Measurements from ENCODE around the gene NACA. TPM values are rescaled to one million over a fixed set of nuclear protein-coding genes. Genes with fewer than 3 reads are reported as not detected.

Gene NACA
- total RNA-seq, 1 experiment from 2014 or later: 835 TPM

GRCh38 chr12:56678852-56679251, 46.2 kb downstream of the NACA start:
- intact Hi-C loops (cut with micrococcal nuclease; ENCODE audit: unreplicated experiment): loop anchor here (2.0 kb wide), 1 partner anchor 14 kb away; no protein-coding TSS in a partner anchor
- Mint-ChIP-seq H3K36me3 (ENCODE audit: insufficient read depth, unreplicated experiment) (peaks cover 89% of the 10 kb centered on the region), H3K27me3 (ENCODE audit: unreplicated experiment) (no peaks in the 10 kb centered on the region), H3K4me1 (ENCODE audit: low read depth, unreplicated experiment) (peaks cover 16% of the 10 kb centered on the region), H3K27ac (ENCODE audit: unreplicated experiment) (no peak overlapping the region), H3K4me3 (ENCODE audit: low read depth, unreplicated experiment) (no peak overlapping the region), H3K9me3 (ENCODE audit: low read depth, unreplicated experiment) (no peaks in the 10 kb centered on the region)
- no peak for DNase-seq
- no peak for TF ChIP-seq CTCF (IDR thresholded peaks at IDR 0.05; ENCODE audit: unreplicated experiment)
- no TSS peak for BruUV-seq (replicated peaks)
- CTCF ChIA-PET: no interaction called here

DNA sequence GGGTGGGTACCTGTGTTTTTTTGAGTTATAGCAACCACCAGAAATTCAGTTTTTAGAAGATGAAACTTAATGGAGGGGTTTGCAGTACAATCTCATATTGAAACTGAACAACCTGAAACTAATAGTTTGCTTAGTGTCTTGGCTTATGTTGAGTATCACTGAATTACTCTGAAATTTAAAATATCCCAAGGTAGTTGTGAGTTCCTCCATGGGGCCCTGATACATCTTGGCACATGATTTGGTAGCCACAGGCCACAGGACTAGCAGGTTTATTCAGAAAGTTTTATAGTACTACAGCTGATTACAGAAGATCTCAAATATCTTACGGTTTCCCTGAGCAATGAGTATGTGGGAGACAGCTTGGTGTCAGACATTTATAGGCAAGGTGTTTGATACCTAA, 47.4 kb downstream of the NACA start:
- TF ChIP-seq CTCF (IDR thresholded peaks at IDR 0.05; ENCODE audit: unreplicated experiment): no peak
- Mint-ChIP-seq H3K27ac (ENCODE audit: unreplicated experiment) (no peak overlapping the region), H3K36me3 (ENCODE audit: insufficient read depth, unreplicated experiment) (peaks cover 88% of the 10 kb centered on the region), H3K27me3 (ENCODE audit: unreplicated experiment) (no peaks in the 10 kb centered on the region), H3K9me3 (ENCODE audit: low read depth, unreplicated experiment) (no peaks in the 10 kb centered on the region), H3K4me1 (ENCODE audit: low read depth, unreplicated experiment) (peaks cover 18% of the 10 kb centered on the region), H3K4me3 (ENCODE audit: low read depth, unreplicated experiment) (no peak overlapping the region)
- intact Hi-C loops (cut with micrococcal nuclease; ENCODE audit: unreplicated experiment): loop anchor here (2.0 kb wide), 1 partner anchor 13 kb away; no protein-coding TSS in a partner anchor
- DNase-seq: no peak
- CTCF ChIA-PET: interaction anchor here (0.7 to 0.8 kb wide), 2 partner anchors 10 to 565 kb away, joined by 3 to 5 read pairs; partner anchors contain the start of gene PTGES3
- BruUV-seq (replicated peaks): no TSS peak

- BruUV-seq (replicated peaks): no TSS peak
- Mint-ChIP-seq H3K36me3 (ENCODE audit: insufficient read depth, unreplicated experiment) (peaks cover 88% of the 10 kb centered on the region), H3K4me3 (ENCODE audit: low read depth, unreplicated experiment) (no peak overlapping the region), H3K27me3 (ENCODE audit: unreplicated experiment) (no peaks in the 10 kb centered on the region), H3K27ac (ENCODE audit: unreplicated experiment) (no peak overlapping the region), H3K4me1 (ENCODE audit: low read depth, unreplicated experiment) (peaks cover 21% of the 10 kb centered on the region), H3K9me3 (ENCODE audit: low read depth, unreplicated experiment) (no peaks in the 10 kb centered on the region)
- no peak for DNase-seq
- TF ChIP-seq CTCF (IDR thresholded peaks at IDR 0.05; ENCODE audit: unreplicated experiment): no peak
- intact Hi-C loops (cut with micrococcal nuclease; ENCODE audit: unreplicated experiment): no loop called here
- CTCF ChIA-PET: interaction anchor here (0.7 to 0.8 kb wide), 2 partner anchors 11 to 566 kb away, joined by 3 to 5 read pairs; partner anchors contain the start of gene PTGES3
These were observed 48.1 kb downstream of the NACA start for GRCh38 chr12:56676851-56677580.

GRCh38 chr12:56671608-56672007, 53.5 kb downstream of the NACA start:
- TF ChIP-seq CTCF (IDR thresholded peaks at IDR 0.05; ENCODE audit: unreplicated experiment): no peak

More at GRCh38 chr12:56671608-56672007, 53.5 kb downstream of the NACA start:
- Mint-ChIP-seq H3K36me3 (ENCODE audit: insufficient read depth, unreplicated experiment) (peaks cover 93% of the 10 kb centered on the region), H3K4me1 (ENCODE audit: low read depth, unreplicated experiment) (peaks cover 30% of the 10 kb centered on the region), H3K9me3 (ENCODE audit: low read depth, unreplicated experiment) (no peaks in the 10 kb centered on the region), H3K4me3 (ENCODE audit: low read depth, unreplicated experiment) (no peak overlapping the region), H3K27me3 (ENCODE audit: unreplicated experiment) (no peaks in the 10 kb centered on the region), H3K27ac (ENCODE audit: unreplicated experiment) (peak overlapping the region; percentile 29)
- BruUV-seq (replicated peaks): no TSS peak
- CTCF ChIA-PET: no interaction called here
- intact Hi-C loops (cut with micrococcal nuclease; ENCODE audit: unreplicated experiment): no loop called here
- no peak for DNase-seq
